Measurements from ENCODE around the gene PRDM5. TPM values are rescaled to one million over a fixed set of nuclear protein-coding genes. Genes with fewer than 3 reads are reported as not detected.

The PRDM5 gene
- polyA plus RNA-seq, 1 donor (not counting 4 experiments of a cell fraction or from before 2014, with no cell fraction given): 3.6 TPM

DNA sequence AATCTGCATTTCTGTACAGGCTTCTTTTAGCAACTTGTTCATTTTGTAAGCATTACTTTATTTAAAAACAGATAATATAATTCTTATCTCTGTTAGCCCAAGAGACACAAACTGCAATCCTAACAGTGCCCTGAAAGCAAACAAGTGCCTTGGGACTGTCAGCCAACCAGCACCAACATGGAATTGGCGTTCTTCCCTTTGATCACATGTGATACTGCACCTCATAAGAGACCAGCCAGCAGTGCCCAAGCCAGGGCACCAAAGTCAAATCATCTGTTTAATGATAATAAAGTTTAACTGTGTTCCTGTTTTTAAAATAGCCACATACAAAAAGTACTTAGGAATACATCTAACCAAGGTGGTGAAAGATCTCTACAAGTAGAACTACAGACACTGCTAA is 223.2 kb downstream of the PRDM5 start:
- Histone ChIP-seq H4K20me1 (ENCODE audit: control insufficient read depth, extremely low read depth, insufficient read depth, low read length) (no peaks in the 10 kb centered on the region), H3K27me3 (ENCODE audit: control insufficient read depth, extremely low read depth, insufficient read depth, low read length) (no peaks in the 10 kb centered on the region), H3K4me1 (ENCODE audit: control insufficient read depth, extremely low read depth, insufficient read depth, low read length) (peaks cover 4% of the 10 kb centered on the region), H3K4me2 (ENCODE audit: control insufficient read depth, extremely low read depth, insufficient read depth, low read depth, low read length) (no peak overlapping the region), H2AFZ (ENCODE audit: control insufficient read depth, low read length) (no peak overlapping the region), H3K36me3 (ENCODE audit: control insufficient read depth in 2 of 2, extremely low read depth in 1 of 2, insufficient read depth in 2 of 2, low read length in 2 of 2) (no peaks in the 10 kb centered on the region), H3K79me2 (ENCODE audit: control insufficient read depth, insufficient read depth, low read length) (no peaks in the 10 kb centered on the region), H3K9me1 (ENCODE audit: control insufficient read depth, extremely low read depth, insufficient read depth, low read length) (no peaks in the 10 kb centered on the region), H3K4me3 (ENCODE audit: control insufficient read depth in 2 of 3, extremely low read depth in 1 of 3, insufficient read depth in 2 of 3, low read depth in 1 of 3, low read length in 3 of 3) (no peak overlapping the region), H3K9me3 (ENCODE audit: control insufficient read depth, low read depth, low read length) (no peaks in the 10 kb centered on the region), H3K9ac (ENCODE audit: control insufficient read depth, extremely low read depth, insufficient read depth, low read length) (no peak overlapping the region), H3K27ac (ENCODE audit: control insufficient read depth, insufficient read depth, low read length) (no peak overlapping the region)
- dilution Hi-C loops (cut with MboI; ENCODE audit: extremely low pct_ligation_motif_present, low sequenced_read_pairs): no loop called here
- DNase-seq (ENCODE audit: low read depth, low spot score) (no peak), FAIRE-seq (no peak)
- TF ChIP-seq, protein P1, sequence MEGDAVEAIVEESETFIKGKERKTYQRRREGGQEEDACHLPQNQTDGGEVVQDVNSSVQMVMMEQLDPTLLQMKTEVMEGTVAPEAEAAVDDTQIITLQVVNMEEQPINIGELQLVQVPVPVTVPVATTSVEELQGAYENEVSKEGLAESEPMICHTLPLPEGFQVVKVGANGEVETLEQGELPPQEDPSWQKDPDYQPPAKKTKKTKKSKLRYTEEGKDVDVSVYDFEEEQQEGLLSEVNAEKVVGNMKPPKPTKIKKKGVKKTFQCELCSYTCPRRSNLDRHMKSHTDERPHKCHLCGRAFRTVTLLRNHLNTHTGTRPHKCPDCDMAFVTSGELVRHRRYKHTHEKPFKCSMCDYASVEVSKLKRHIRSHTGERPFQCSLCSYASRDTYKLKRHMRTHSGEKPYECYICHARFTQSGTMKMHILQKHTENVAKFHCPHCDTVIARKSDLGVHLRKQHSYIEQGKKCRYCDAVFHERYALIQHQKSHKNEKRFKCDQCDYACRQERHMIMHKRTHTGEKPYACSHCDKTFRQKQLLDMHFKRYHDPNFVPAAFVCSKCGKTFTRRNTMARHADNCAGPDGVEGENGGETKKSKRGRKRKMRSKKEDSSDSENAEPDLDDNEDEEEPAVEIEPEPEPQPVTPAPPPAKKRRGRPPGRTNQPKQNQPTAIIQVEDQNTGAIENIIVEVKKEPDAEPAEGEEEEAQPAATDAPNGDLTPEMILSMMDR (optimal IDR thresholded peaks at IDR 0.05 in 1 of 3, IDR thresholded peaks at IDR 0.05 in 1 of 3, conservative IDR thresholded peaks at IDR 0.05 in 1 of 3; ENCODE audit: extremely low read depth in 1 of 3, insufficient read depth in 2 of 3, low read length in 3 of 3): no peak
- TF ChIP-seq EZH2 (IDR thresholded peaks at IDR 0.05; ENCODE audit: low read length): no peak

DNA sequence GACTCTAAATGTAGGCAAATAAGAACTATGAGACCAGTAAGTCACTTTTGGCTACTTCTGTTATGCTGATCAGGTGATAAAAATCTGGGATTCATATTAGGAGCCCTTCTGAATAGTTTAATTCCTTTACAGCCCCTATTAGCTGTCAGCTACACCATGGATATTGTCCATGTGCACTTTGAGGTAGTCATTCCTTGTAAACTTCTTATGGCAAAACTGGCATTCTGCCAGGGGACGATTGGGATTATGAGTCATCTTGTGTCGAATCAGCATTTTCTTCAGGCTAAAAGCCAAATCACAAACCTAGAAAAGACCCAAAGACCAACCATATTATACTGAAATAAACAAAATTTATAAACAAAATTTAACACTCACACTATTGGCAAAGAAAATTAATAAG is 227.6 kb downstream of the PRDM5 start:
- Histone ChIP-seq H3K27ac (ENCODE audit: control insufficient read depth, insufficient read depth, low read length) (no peak overlapping the region), H3K9ac (ENCODE audit: control insufficient read depth, extremely low read depth, insufficient read depth, low read length) (no peak overlapping the region), H3K4me1 (ENCODE audit: control insufficient read depth, extremely low read depth, insufficient read depth, low read length) (peaks cover 18% of the 10 kb centered on the region), H3K9me1 (ENCODE audit: control insufficient read depth, extremely low read depth, insufficient read depth, low read length) (no peaks in the 10 kb centered on the region), H2AFZ (ENCODE audit: control insufficient read depth, low read length) (no peak overlapping the region), H3K9me3 (ENCODE audit: control insufficient read depth, low read depth, low read length) (no peaks in the 10 kb centered on the region), H3K4me3 (ENCODE audit: control insufficient read depth in 2 of 3, extremely low read depth in 1 of 3, insufficient read depth in 2 of 3, low read depth in 1 of 3, low read length in 3 of 3) (no peak overlapping the region), H4K20me1 (ENCODE audit: control insufficient read depth, extremely low read depth, insufficient read depth, low read length) (no peaks in the 10 kb centered on the region), H3K36me3 (ENCODE audit: control insufficient read depth in 2 of 2, extremely low read depth in 1 of 2, insufficient read depth in 2 of 2, low read length in 2 of 2) (no peaks in the 10 kb centered on the region), H3K79me2 (ENCODE audit: control insufficient read depth, insufficient read depth, low read length) (no peaks in the 10 kb centered on the region), H3K27me3 (ENCODE audit: control insufficient read depth, extremely low read depth, insufficient read depth, low read length) (no peaks in the 10 kb centered on the region), H3K4me2 (ENCODE audit: control insufficient read depth, extremely low read depth, insufficient read depth, low read depth, low read length) (no peak overlapping the region)
- peak; percentile 33 for DNase-seq (ENCODE audit: low read depth, low spot score)
- dilution Hi-C loops (cut with MboI; ENCODE audit: extremely low pct_ligation_motif_present, low sequenced_read_pairs): no loop called here
- peak; percentile 23 for FAIRE-seq
- no peak for TF ChIP-seq EZH2 (IDR thresholded peaks at IDR 0.05; ENCODE audit: low read length)
- TF ChIP-seq, protein P1 (optimal IDR thresholded peaks at IDR 0.05 in 1 of 3, IDR thresholded peaks at IDR 0.05 in 1 of 3, conservative IDR thresholded peaks at IDR 0.05 in 1 of 3; ENCODE audit: extremely low read depth in 1 of 3, insufficient read depth in 2 of 3, low read length in 3 of 3): no peak

All from keratinocyte (primary cell).